Stimulated activated CD4-positive, alpha-beta T cell treated with anti-CD3 and anti-CD28 coated beads, Interleukin-2, amount 100 ng/mL, for 48 hours (primary cell): ENCODE measurements around the gene MFSD2A.
A peak's percentile ranks its signal among the peaks of the same experiment; 100 is the strongest.
"Not testable (repeated sequence)": the region's sequence is repeated elsewhere in the genome, so short reads cannot be mapped to it uniquely, and the experiment has no call there.

Experiments used
- DNase-seq, 2 donors: peaks; one replicate each; pipeline ENCODE4 v3.0.0-alpha.2; 2020

The MFSD2A gene

DNA sequence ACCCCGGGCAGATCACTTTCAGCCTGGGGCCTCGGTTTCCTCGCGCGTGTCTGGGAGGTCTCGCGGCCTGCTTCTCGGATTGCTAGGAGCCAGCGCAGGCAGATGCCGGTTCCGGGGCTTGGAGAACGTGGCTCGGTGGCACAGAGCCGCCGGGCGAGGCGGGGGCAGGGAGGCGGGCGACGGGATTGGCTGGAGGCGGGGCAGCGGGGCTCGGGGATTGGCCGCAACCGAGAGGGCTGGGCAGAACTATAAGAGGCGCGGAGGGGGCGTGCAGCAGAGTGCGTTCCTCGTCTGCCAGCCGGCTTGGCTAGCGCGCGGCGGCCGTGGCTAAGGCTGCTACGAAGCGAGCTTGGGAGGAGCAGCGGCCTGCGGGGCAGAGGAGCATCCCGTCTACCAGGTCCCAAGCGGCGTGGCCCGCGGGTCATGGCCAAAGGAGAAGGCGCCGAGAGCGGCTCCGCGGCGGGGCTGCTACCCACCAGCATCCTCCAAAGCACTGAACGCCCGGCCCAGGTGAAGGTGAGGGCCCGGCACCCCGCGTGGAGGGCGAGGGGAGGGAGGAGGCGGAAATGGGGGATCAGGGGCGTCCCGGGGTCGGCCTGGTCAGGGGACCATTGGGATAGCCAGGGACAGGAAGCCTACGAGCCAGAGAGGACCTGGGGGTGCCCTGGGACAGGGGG lies at the start of gene MFSD2A:
TSS of gene MFSD2A (plus strand) at position 276 of the 677 bp plus-strand sequence. CDS start at position 424, 148 bp downstream.
- DNase-seq = peak; percentile 87 to 90

- DNase-seq = no peak
Observed at GRCh38 chr1:39905172-39905571, 49.8 kb upstream of the MFSD2A start.

DNA sequence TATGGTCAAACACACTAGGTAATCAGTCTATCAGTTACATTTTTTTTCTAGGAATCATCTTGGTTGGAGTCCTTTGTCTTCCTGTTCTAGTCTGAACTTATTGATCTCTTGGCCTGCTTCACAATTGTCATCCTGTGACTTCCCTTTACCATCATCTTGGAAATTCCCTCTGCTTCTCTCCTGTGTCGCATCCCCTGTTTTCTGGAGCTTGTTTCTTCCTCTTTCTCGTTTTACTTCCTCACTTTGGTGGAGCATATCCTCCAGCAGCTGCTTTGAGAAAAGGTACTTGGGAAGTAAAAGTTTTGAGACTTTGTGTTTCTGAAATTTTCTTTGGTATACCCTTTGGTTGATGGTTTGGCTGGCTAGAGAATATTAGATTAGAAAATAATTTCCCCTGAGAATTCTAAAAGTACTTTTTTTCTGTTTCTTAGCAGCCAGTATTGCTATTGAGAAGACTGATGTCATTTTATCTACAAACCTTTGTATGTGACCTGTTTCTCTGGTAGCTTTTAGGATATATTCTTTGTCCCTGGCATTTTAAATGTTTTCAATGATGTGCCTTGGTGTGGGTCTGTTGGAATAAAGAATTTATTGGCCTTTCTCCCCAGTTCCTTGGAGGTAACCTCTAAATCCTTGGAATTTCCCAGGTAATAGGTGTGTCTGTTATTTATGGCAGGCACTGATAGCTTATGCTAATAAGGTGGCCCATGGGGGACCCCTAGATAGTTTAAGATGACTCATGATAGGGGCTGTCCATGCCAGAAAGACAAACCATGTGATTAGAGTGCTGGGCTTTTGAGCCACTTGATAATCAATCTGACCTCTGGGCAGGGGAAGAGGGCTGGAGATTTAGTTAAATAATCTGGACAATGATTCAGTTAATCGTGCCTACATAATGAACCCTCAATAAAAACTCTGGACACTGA lies 47.2 kb upstream of the MFSD2A start:
- DNase-seq = no peak

DNA sequence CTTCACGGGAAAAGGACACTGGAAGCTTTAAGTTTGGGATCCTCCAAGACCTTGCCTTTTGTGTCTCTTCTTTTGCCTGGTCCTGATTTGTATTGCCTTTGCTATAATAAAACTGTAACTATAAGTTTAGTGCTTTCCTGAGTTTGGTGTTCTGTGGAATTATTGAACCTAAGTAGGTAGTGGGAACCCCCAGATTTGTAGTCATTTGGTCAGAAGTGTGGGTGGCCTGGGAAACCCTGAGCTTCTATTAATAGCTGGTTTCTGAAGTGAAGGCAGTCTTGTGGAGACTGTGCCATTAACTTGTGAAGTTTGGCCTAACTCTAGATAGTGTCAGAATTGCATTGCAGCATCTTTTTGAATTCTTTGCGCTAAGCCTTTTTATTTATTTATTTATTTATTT lies 46.4 kb upstream of the MFSD2A start:
- DNase-seq = no peak

DNA sequence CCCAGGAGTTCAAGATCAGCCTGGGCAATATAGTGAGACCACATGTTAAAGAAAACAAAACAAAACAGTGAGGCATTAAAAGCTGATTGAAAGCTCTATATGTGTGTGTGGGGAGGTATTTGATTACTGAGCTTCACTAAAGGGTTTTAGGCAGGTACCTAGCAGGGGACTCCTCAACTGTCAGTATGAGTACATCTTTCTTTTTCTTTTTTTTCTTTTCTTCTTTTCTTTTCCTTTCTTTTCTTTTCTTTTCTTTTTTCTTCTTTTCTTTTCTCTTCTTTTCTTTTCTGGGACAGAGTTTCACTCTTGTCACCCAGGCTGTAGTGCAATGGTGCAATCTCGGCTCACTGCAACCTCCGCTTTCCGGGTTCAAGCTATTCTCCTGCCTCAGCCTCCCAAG lies 44.7 kb upstream of the MFSD2A start:
- DNase-seq = no peak

DNA sequence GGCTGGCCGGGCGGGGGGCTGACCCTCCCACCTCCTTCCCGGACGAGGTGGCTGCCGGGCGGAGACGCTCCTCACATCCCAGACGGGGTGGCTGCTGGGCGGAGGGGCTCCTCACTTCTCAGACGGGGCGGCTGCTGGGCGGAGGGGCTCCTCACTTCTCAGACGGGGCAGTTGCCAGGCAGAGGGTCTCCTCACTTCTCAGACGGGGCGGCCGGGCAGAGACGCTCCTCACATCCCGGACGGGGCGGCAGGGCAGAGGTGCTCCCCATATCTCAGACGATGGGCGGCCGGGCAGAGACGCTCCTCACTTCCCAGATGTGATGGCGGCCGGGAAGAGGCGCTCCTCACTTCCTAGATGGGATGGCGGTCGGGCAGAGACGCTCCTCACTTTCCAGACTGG lies 41.8 kb upstream of the MFSD2A start:
- DNase-seq = not testable (repeated sequence)

GRCh38 chr1:39915499-39916129 lies 39.3 kb upstream of the MFSD2A start:
- DNase-seq = no peak

- DNase-seq = no peak
Observed at GRCh38 chr1:39917825-39918224, 37.1 kb upstream of the MFSD2A start.

DNA sequence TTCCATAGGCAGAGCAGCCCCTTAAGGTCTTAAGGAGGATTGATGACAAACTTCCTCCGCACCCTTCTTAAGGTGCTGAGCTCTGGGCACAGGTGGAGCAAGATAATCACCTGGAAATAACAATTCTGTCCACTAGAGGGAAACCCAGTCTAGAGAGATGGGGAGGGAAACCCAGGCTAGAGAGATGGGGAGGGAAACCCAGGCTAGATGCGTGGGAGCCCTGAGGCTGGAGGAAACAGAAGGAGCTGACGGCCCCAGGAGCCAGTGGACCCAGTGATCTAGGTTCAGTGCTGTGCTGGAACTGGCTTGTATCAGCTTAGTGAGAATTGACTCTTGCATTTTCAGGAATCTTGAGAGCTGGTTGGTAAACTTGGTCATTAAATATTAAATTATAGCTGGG lies 35.4 kb upstream of the MFSD2A start:
- DNase-seq = peak; percentile 29 to 35

GRCh38 chr1:39922251-39922688 lies 32.7 kb upstream of the MFSD2A start:
- DNase-seq = no peak

- DNase-seq = no peak
Observed at GRCh38 chr1:39925721-39926342, 29.1 kb upstream of the MFSD2A start.

GRCh38 chr1:39926343-39926793 lies 28.6 kb upstream of the MFSD2A start:
- no peak for DNase-seq

GRCh38 chr1:39926820-39927219 lies 28.1 kb upstream of the MFSD2A start:
- DNase-seq = no peak

DNA sequence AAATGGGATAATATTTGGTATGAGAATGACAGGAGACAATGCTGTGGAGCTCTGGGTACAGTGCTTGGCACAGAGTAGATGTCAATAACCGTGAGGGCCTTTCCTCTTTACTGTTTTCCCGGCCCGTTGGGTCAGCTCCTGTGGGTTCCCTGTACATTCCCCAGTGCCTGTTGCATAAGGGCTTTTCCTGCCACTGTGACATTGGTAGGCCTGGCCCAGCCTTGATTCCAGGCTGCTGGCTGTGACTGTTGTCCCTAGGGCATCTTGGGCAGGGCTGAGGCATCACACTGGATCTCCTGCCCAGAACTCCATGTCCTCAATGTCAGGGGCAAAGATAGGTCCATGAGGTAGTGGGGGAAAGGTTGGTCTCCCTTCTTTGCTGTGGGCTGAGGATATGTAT lies 27.4 kb upstream of the MFSD2A start:
- DNase-seq = no peak

- DNase-seq = no peak
Observed at GRCh38 chr1:39928809-39929587, 25.9 kb upstream of the MFSD2A start.

DNA sequence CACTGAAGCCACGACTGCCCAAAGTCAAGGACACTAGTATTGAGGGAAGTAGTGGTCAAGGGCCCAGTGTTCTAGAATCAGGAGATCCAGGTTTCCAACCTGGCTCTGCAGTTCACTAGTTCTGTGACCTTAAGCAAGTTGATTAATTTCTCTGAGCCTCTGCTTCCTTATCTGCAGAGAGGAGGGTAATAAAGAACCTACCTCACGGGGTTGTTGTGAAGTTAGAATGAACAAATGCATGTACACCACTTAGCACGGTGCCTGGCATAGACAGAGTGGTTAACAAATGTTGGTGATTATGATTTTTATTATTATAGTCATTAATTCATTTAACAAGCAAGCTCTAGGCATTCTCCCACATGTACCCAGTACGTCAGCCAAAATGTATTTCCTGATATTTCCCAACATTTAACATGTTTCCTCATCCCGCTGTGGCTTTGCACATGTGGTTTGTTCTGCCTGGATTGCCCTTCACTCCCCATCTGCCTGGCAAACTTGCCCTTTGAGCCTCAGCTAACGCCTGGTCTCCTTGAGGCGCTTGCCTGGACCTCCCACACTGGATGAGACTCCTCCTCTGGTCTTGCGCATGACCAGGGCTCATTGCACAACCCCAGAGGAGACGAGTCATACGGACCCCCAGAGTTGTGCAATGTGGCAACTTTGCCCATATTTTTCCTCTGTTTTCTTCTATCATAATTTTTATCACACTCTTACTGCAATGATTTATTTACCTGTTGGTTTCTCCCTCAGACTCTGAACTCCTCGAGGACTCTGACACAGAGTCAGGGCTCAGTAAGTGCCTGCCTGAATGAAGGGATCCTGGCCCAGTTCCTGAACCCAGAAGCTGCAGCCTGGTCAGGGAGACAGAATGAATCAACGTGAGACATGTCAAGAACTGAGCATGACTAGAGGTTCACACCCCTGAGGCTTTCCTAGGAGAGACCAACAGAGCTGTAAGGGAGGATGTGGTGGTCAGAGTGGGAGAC lies 20.7 kb upstream of the MFSD2A start:
- no peak for DNase-seq

GRCh38 chr1:39936724-39937491 lies 18.0 kb upstream of the MFSD2A start:
- no peak for DNase-seq

DNA sequence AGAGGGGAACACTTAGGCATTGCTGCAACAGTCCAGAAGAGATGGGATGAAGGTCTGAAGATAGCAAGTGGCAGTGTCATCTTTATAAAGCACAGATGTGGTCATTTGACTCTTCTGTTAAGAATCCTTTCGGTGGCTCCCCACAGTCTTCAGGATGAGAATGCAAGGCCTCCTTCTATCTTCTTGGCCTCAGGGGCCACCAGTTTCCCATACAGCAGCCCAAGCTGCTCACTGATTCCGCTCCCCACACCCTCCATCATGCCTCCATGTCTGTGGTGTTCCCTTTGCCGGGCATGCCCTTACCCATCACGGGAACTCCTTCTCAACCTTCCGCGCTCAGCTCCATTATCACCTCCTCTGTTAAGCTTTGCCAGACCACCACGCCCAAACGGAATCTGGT lies 16.1 kb upstream of the MFSD2A start:
- no peak for DNase-seq

DNA sequence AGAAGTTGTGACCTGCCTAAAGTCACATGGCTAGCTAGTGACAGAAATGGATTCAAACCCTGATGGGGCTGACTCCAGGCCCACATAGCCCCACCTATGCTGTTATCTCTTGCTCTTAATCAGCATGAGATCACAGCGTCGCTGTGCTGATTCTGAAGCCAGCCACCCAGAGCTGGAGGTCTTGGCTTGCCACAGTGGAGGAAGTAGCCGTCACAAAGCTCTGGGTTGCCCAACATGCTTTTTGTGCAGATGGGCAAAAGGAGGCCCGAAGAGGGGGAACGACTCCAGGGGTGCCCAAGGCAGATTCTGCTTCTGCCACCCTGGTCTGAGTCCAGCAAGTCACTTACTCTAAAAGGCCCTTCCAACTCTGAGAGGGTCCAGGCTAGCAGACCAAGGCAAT lies 14.7 kb upstream of the MFSD2A start:
- DNase-seq = no peak
